GM23338 (cell line): ENCODE data around the gene FAM114A2.

Source experiments
- EZH2 ChIP-seq: fragments of 200-600 bp; sonication (generic); IDR thresholded peaks from one replicate; pipeline ENCODE4 v1.8.0; 2017; ENCODE audit warnings: antibody characterized with exemption, mild to moderate bottlenecking, low read depth; ENCODE audit not compliant: unreplicated experiment
- EZH2phosphoT487 ChIP-seq: fragments of 200-600 bp; sonication (generic); IDR thresholded peaks from one replicate; pipeline ENCODE4 v1.8.1; 2018; ENCODE audit warnings: antibody characterized with exemption; ENCODE audit not compliant: unreplicated experiment
- NANOG ChIP-seq: IDR thresholded peaks from 2 replicates; pipeline ENCODE4 v1.6.1; 2016; ENCODE audit warnings: antibody characterized with exemption, borderline replicate concordance
- POLR2AphosphoS5 ChIP-seq: IDR thresholded peaks from 2 replicates; pipeline ENCODE4 v1.6.1; 2016; ENCODE audit warnings: antibody characterized with exemption, low read depth
- TF ChIP-seq, protein P1 (sequence below), 2 experiments: fragments of 200-600 bp in 1 of 2; sonication (generic) in 1 of 2; conservative IDR thresholded peaks; 2 replicates each; pipeline versions ENCODE4 v1.5.1 to v1.6.1; 2016 to 2017; ENCODE audit warnings: antibody characterized with exemption in 2 of 2, low read depth in 2 of 2, mild to moderate bottlenecking in 2 of 2, moderate library complexity in 1 of 2

GRCh38 chr5:154005648-154006047, 33.1 kb downstream of the FAM114A2 start:
- TF ChIP-seq, protein P1, sequence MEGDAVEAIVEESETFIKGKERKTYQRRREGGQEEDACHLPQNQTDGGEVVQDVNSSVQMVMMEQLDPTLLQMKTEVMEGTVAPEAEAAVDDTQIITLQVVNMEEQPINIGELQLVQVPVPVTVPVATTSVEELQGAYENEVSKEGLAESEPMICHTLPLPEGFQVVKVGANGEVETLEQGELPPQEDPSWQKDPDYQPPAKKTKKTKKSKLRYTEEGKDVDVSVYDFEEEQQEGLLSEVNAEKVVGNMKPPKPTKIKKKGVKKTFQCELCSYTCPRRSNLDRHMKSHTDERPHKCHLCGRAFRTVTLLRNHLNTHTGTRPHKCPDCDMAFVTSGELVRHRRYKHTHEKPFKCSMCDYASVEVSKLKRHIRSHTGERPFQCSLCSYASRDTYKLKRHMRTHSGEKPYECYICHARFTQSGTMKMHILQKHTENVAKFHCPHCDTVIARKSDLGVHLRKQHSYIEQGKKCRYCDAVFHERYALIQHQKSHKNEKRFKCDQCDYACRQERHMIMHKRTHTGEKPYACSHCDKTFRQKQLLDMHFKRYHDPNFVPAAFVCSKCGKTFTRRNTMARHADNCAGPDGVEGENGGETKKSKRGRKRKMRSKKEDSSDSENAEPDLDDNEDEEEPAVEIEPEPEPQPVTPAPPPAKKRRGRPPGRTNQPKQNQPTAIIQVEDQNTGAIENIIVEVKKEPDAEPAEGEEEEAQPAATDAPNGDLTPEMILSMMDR (conservative IDR thresholded peaks at IDR 0.05; ENCODE audit: low read depth in 2 of 2): no peak
- TF ChIP-seq POLR2AphosphoS5: no peak
- no peak for TF ChIP-seq EZH2
- TF ChIP-seq EZH2phosphoT487: no peak
- TF ChIP-seq NANOG: no peak
